Right ventricle myocardium inferior (tissue), 1 donor: ENCODE results near the gene CISD3. TPM values are rescaled to one million over a fixed set of nuclear protein-coding genes. Genes with fewer than 3 reads are reported as not detected.
"Not testable (repeated sequence)": the region's sequence is repeated elsewhere in the genome, so short reads cannot be mapped to it uniquely, and the experiment has no call there.

Source experiments
- ATAC-seq: fragments of 200-7000 bp; cut with Tn5 transposase; one replicate; pipeline ENCODE4 v1.9.1; 2020; ENCODE audit warnings: mild to moderate bottlenecking, moderate library complexity
- DNase-seq: peaks from one replicate; pipeline ENCODE4 v3.0.0; 2021; ENCODE audit errors: missing footprints
- intact Hi-C: fragments of 100-400 bp; cut with DNase I; formaldehyde crosslinking; loops from one replicate; pipeline ENCODE4 v1.11.0; 2022
- total RNA-seq: library from RNA; stranded (reverse); fragmentation: NEBNext Ultra II Directional; extraction: Animal tissue kit (Norgen Biotek cat#: 25700); gene quantifications from one replicate; pipeline ENCODE4 v1.2.1, GENCODE V29; 2021
- donor health status: DM: no; HTN: yes; CAD: no; lungs with severe emphysema.

CISD3 gene
- total RNA-seq, 1 donor from 2014 or later: 84.7 TPM

DNA sequence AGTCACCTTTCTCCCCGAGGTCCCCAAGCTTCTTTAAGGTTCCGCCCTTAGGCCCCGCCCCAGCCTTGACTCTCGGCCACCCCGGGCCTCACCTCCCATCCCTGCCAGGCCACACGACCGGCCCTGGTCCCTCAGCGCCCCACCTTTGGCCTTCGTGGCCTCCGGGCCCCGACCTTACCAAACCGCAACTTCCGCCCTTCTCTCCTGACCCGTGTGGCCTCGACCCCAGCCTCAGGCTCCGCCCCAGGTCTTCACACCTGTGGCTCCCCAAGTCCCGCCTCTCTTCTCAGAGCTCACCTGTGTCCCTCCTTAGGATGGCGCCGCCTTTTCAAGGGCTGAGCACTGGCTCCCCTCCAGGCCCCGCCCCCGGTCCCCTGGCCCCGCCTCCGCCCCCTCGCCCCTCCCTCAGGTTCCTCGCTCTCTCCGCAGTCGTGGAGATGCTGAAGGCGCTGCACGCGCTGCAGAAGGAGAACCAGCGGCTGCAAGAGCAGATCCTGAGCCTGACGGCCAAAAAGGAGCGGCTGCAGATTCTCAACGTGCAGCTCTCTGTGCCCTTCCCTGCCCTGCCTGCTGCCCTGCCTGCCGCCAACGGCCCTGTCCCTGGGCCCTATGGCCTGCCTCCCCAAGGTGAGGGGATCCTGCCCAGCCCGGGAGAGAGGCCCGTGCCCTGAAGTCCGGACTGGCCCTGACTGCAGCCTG lies 10.0 kb upstream of the CISD3 start:
- ATAC-seq: no peak
- intact Hi-C loops: no loop called here
- DNase-seq: no peak

GRCh38 chr17:38720941-38721340 lies 9.2 kb upstream of the CISD3 start:
- intact Hi-C loops: no loop called here
- DNase-seq (no peak), ATAC-seq (no peak)

DNA sequence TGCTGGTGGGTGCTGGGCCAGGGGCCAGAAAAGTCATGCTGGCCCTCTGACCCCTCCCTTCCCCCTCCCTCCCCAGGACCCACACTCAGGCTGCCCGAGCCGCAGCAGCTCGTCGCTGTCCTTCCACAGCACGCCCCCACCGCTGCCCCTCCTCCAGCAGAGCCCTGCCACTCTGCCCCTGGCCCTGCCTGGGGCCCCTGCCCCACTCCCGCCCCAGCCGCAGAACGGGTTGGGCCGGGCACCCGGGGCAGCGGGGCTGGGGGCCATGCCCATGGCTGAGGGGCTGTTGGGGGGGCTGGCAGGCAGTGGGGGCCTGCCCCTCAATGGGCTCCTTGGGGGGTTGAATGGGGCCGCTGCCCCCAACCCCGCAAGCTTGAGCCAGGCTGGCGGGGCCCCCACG lies 8.3 kb upstream of the CISD3 start:
- DNase-seq (no peak), ATAC-seq (no peak)

DNA sequence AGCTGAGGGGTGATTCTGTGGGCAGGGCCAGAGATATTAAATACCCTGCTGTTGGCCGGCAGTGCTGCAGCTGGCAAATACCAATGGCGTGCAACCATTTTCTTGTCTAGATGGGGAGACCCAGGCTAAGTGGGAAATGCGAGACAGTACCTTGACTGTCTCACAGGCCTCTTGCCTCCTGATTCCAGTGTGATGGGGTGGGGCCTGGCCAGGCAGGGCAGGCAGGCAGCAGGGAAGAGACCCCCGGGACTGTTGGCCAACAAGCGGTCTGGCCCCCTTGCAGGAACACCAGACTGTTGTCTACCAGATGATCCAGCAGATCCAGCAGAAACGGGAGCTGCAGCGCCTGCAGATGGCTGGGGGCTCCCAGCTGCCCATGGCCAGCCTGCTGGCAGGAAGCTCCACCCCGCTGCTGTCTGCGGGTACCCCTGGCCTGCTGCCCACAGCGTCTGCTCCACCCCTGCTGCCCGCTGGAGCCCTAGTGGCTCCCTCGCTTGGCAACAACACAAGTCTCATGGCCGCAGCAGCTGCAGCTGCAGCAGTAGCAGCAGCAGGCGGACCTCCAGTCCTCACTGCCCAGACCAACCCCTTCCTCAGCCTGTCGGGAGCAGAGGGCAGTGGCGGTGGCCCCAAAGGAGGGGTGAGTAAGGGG lies 5.7 kb upstream of the CISD3 start:
- peak; percentile 43 for ATAC-seq
- DNase-seq: peak; percentile 85
- intact Hi-C loops: no loop called here

More for the DNA sequence above, 8.3 kb upstream of the CISD3 start:
- intact Hi-C loops: no loop called here

GRCh38 chr17:38725066-38725465 lies 5.1 kb upstream of the CISD3 start:
- no peak for DNase-seq
- intact Hi-C loops: no loop called here
- no peak for ATAC-seq

GRCh38 chr17:38726145-38726544 lies 4.0 kb upstream of the CISD3 start:
- intact Hi-C loops, ATAC-seq, DNase-seq: not testable (repeated sequence)

DNA sequence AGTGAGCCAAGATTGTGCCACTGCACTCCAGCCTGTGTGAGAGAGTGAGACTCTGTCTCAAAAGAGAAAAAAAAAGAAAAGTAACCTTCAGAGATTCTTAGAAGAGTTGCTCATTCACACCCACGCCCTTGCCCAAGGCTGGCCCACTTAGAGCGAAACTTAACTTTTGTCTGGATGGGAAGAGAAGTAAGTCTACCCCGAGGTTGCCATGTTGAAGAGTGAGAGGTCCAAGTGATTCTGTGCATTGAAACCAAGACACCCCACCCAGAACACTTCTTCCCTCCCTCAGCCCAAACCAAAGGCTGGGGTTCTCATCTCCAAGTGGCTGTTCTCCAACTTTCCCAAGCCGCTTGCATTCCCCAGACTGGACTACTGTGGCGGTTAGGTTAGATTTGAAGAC lies 2.4 kb upstream of the CISD3 start:
- DNase-seq: no peak
- no peak for ATAC-seq
- intact Hi-C loops: no loop called here

DNA sequence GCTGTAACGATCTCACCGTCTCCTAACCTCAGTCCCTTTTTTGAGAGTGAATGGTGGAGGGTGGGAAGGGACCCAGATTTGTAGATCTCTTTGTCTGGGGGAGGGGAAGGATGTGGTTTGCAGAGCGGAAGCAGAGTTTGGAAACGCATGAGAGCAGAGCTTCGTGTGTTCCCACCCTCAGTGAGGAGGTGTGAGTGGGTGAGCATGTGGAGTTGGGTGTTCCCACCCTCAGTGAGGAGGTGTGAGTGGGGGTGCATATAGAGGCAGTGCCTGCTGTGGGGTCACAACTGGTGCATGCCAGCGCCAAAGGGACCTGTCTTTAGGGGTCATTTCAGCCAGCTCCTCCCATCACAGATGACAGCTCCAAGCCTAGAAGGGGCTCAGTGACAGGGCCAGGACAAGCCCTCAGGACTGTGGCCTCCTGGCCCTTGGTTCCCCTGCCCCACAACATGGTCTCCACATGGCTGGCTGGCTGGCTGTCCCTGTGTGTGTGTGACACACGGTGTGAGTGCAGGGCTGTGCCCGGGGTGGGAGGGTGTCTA lies 1.8 kb upstream of the CISD3 start:
- ATAC-seq: no peak
- DNase-seq: no peak
- intact Hi-C loops: no loop called here

GRCh38 chr17:38729368-38729885 lies 714 bp upstream of the CISD3 start:
- DNase-seq (no peak), ATAC-seq (no peak)
- intact Hi-C loops: no loop called here

DNA sequence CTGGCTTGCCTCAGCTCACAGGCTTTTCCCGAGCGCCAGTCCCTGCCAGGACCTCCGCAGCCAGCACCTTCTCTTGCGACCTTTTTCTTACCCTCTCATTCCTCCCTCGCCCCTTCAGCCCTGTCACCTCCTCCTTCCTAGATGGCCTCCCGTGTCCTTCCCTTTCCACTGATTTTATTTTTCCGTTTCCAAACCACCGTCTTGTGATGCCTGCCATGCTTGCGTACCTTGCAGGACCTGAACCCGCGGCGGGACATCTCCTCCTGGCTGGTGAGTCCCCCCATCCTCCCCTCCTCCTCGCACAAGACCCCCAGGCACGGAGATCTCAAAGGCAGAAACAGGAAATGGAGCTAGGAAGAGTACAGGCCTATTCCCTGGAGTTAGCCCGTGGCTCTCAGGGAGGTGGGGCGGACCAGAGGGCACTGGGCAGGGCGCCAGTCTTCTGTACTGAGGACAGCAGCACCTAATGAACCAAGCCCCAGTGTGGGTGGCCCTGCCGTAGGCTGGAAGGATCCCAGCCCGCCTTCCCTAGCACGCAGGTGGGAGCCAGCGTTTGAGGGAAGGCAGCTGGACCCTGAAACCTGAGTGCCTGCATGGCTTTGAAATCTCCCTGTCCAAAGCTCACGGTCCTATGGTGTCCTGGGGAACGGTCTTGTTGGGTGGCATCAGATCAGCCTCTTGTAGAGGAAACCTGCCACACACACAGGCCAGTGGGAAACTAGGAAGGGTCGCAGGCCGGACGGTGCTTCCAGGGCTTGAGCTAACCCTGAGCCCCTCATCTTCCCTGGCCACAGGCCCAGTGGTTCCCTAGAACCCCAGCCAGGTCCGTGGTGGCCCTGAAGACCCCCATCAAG lies 612 bp downstream of the CISD3 start:
- intact Hi-C loops: loop anchor here (1.0 to 10.0 kb wide), 4 partner anchors 18 to 306 kb away; partner anchors contain the start of genes ARHGAP23 and PCGF2
- ATAC-seq (peak; percentile 53), DNase-seq (peak; percentile 88)

DNA sequence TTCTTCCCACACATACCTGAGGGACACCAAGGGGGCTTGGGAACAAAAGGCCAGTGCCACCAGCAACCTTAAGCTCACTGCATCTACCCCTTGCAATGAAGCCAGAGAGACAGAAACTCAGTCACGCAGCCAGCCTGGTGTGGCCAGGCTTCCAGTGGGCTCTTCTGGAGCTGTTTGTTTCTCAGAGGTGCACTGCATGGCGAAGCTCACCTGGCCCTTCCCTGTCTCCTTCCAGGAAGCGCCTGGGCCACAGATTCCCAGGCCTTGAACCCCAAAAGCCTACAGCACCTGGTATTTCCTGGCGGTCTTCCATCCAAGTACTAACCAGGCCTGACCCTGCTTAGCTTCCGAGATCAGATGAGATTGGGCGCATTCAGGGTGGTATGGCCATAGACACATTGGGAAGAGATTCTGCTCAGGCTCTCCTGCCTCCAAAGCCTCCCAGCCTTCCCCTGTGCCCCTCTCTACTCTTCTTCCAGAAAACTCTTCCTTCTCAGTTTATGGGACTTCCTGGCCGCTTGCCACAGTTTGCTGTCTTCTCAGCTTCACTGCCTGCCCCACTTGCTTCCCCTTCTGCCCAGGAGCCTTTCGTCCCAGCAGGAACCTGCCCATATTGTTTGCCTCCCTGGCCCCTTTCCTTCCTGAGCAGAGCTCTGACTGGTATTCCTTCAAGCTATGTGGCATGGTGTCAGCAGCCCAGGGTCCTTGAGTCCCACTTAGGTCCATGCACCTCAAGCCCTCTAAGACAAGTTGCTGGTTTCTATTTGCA lies 1.6 kb downstream of the CISD3 start:
- ATAC-seq (no peak), DNase-seq (no peak)
- intact Hi-C loops: loop anchor here (2.0 to 10.0 kb wide), 3 partner anchors 17 to 307 kb away; partner anchors contain the start of genes ARHGAP23 and PCGF2

DNA sequence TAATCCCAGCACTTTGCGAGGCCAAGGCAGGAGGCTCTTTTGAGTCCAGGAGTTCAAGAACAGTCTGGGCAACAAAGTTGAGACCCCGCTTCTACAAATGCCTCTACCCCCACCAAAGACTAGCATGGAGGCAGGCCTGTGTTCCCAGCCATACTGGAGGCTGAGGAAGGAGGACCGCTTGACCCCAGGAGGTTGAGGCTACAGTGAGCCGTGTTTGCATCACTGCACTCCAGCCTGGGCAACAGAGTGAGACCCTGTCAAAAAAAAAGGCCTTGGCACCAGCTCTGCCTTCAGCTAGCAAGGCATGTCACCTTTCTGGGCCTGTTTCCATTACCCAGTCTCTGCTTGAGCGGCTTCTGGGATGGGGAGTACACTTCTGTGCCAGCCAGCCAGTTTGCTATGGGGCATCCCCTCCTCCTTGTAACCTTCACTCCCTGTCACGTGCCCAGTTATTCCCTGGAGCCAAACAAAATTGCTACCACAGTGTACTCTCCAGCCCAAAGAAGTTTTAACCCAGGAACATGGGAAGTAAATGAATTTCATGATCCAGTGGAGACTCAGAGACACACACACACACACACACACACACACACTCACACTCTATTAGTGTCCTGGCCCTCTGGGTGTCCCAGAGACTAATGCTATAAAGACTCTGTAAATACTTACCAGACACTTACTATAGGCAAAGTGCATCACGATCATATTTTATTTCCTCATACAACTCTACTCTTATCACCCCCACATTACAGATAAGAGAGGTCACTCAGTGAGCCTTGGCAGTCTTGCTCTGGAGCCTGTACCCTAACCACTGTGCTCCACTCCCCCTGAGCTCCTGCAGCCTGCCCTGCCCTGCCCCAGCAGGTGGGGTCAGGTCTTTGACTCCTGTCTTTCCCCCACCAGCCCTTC lies 2.5 kb downstream of the CISD3 start:
- intact Hi-C loops: loop anchor here (5.0 to 10.0 kb wide), 2 partner anchors 40 to 308 kb away; partner anchors contain the start of gene ARHGAP23
- peak; percentile 15 for ATAC-seq
- no peak for DNase-seq

DNA sequence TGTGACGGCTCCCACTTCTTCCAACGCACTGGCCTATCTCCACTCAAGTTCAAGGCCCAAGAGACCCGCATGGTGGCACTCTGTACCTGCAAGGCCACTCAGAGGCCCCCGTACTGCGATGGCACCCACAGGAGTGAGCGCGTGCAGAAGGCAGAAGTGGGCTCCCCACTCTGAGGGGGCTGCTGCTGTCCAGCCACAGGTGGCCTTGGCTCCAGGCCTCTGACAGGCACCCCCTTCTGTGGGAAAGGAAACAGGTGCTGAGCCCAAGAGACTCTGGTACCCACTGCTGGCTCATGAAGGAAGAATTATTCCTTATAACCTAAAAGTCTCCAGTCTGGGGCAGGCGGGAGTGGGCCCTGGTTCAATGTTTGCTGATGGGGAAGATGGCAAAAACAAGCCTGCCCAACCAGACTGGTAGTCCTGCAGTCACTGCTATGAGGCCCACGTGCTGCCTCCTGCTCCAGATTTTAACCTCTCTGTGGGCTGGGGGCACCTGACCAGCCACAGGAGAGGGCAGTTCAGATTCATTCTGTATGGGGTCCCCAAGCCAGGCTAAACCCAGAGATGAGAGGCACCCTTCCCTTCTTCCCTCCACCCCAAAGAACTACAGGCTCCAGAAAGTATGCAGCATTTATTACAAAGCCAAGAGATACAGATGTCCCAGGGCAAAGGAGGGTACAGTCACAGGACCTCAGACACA lies 3.3 kb downstream of the CISD3 start:
- DNase-seq (no peak), ATAC-seq (no peak)
- intact Hi-C loops: loop anchor here (5.0 to 10.0 kb wide), 2 partner anchors 41 to 309 kb away; partner anchors contain the start of gene ARHGAP23

GRCh38 chr17:38733982-38734973 lies 4.1 kb downstream of the CISD3 start:
- intact Hi-C loops: loop anchor here (1.0 to 10.0 kb wide), 3 partner anchors 42 to 309 kb away; partner anchors contain the start of gene ARHGAP23
- ATAC-seq (no peak), DNase-seq (no peak)
